T-helper 1 cell (primary cell): ENCODE data around the gene TXN.
A peak's percentile ranks its signal among the peaks of the same experiment; 100 is the strongest.

Source experiments
- DNase-seq, 5 donors: peaks; one replicate each; pipeline ENCODE4 v3.0.0-alpha.2; 2012 to 2020
- total RNA-seq, 4 donors: gene quantifications; one replicate each; lab custom pipeline; 2026; lab: John Stamatoyannopoulos, UW

TXN gene
- total RNA-seq, result 19.1 to 24.1 (median 21.3) reads per million in 4 donors

DNA sequence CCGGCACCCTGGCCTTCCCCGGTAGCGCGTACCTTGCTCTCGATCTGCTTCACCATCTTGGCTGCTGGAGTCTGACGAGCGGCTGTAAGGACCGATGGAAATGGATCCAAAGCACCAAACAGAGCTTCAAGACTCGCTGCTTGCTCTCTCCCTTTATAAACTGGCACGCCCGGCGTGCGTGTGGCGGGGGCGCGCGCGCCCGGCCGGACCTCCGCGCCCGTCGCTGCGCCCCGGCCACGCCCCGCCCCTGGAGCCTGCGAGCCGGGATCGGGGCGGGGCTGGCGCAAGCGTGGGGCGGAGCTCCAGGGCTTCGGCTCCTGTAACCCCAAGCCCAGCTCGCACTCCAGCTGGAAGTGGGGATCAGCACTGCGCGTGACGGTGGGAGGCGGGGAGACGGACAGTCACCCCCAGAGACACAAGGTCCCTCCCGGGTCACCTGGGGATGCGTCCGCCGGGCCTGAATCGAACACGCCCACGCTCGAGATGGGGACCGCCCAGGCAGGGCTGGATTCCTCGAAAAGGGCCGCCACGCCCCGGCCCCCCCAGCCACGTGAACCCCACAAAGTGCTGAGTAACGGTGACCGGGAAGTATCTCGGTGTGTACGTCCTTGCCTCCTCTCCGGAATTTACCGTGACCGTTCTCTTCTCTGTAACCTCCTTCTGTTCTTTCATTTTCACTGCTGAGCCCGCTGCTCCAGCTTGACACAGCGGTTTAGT is at the start of gene TXN:
Gene TXN (minus strand): TSS at position 128 of the 717 bp plus-strand sequence. CDS start 72 bp downstream, at position 56.
- DNase-seq, result peak; percentile 63 to 95 (median 67)

- DNase-seq, result no peak
Measured at GRCh38 chr9:110303133-110303532, 46.8 kb upstream of the TXN start.

DNA sequence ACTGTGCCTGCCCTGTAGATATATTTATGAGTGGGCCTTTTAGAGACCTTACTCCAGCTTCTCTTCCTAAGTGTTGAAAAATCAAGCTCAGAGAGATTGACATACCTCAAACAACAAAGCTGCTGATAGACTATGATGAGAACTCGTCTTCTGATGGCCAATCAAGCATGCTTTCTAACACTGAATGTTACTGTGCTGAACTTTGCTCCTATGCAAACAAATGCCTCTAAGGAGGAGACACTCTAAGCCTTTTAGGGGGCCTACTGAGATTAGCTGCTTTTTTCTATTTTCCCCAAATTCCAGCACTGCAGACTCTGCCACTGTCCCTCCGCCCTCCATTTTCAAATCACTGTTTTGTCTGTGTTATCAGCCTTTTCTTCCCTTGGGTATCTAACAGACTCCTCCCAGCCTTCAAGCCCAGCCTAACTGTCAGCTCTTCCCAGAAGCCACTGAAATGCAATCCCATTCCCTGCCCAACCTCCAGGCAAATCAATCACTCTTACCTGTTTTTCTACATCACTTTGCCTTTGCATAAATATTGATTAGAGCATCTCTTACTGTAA is 41.8 kb upstream of the TXN start:
- no peak for DNase-seq

DNA sequence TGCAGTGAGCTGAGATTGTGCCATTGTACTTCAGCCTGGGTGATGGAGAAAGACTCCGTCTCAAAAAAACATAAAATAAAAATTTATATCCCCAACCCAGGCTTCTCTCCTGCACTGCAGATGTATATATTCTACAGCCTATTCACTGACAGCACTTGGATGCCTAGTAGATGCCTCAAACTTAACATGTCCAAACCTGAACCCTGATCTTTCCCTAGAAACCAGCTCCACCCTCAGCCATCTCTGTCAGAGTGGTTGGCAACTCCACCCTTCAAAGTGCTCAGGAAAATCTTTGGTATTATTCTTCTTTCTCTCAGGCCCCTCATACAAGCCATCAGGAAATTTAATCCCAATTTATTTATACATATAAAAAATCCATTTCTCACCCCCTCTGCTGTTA is 36.9 kb upstream of the TXN start:
- DNase-seq, result no peak

GRCh38 chr9:110291921-110292557 is 35.7 kb upstream of the TXN start:
- no peak for DNase-seq

DNA sequence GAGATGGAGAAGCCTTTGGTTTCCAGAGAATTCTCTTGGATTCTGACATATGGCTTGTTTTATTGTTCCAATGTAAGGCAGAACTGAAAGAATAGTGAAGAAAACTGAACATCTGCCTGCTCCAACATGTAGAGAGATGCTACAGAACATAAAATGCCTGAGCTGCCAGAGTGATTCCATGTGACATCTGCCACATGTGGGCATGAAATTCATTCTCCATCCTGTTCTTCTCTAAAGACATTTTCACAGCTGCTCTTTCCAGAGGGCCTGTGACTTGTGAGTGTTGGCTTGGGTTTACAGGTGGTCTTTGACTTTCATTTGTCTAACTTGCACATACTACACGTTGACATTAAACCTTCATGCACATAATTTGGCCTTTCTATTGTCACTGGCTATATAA is 33.7 kb upstream of the TXN start:
- DNase-seq, result no peak

DNA sequence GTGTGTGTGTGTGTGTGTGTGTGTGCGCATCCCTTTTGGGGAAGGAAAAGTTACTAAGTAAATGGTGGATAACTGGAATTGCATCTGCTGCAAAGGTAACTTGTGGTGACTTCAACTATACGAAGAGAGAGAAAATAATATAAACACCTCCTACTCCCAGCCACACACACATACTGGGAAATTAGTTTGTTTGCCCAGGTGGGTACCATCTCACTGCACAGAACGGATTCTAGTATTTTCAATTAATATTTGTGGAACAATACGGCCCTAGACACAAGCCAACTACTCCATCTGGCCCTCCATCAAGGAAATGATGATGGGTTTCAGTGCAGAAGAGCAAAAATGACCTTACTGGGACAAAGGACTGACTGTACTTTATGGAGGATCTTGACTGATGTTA is 32.2 kb upstream of the TXN start:
- no peak for DNase-seq

- no peak for DNase-seq
Measured at GRCh38 chr9:110287289-110287680, 31.0 kb upstream of the TXN start.

GRCh38 chr9:110284211-110284844 is 28.0 kb upstream of the TXN start:
- DNase-seq, result no peak

DNA sequence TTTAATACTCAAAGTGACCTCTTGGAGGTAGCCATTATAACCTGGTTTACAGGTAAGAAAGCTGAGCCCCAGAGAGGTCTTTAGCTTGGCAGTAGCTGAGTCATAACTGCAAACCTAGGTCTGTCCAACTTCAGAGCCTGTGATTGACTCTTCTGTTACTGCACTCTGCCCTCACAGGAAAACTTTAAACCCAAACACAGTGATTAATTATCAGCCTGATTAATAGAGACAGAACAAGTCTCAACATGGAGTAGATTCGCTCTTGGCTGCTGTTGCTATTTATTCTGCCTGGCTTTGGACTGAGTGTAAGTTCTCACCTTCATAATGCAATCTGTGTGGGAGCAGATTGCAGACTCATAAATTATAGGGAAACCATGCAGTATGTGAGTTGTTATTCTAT is 27.4 kb upstream of the TXN start:
- DNase-seq, result no peak

DNA sequence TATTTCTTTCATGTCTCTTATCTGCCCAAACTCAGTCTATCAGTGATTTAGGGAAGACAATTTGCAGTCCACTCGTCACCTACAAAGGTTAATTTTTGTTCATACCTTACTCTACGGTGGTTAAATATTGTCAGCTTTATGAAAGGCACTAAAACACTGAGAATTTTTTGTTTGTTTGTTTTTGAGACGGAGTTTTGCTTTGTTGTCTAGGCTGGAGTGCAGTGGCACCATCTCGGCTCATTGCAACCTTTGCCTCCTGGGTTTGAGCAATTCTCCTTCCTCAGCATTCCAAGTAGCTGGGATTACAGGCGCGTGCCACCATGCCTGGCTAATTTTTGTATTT is 26.4 kb upstream of the TXN start:
- no peak for DNase-seq

- DNase-seq, result no peak
Measured at GRCh38 chr9:110282018-110282738, 25.9 kb upstream of the TXN start.

DNA sequence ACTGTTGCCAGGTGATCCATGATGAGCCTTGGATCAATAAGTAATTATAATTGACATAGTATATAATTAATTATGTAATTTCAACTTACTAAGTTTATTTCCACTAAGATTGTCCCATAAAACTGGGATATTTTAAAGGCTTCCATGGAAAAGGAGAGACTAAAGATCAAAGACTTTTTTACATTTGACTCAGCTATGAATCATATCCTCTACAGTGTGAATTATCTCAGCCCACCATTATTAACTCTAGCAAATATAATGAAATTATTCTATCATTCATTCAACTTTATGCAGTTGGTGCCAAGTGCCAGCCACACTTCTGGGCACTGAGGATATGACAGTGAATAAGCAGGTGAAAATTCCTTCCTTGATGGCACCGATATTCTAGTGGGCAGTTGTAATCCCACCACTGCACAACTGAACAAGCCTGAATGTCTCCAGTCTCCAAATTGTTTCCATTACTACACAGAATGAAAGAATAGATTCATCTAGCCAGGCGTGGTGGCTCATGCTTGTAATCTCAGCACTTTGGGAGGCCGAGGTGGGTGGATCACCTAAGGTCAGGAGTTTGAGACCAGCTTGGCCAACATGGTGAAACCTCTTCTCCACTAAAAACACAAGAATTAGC is 21.9 kb upstream of the TXN start:
- no peak for DNase-seq

- DNase-seq, result no peak
Measured at GRCh38 chr9:110276781-110277180, 20.5 kb upstream of the TXN start.

- no peak for DNase-seq
Measured at GRCh38 chr9:110270211-110270995, 14.1 kb upstream of the TXN start.

GRCh38 chr9:110266795-110267194 is 10.5 kb upstream of the TXN start:
- DNase-seq, result no peak

- DNase-seq, result no peak
Measured at GRCh38 chr9:110261632-110262031, 5.3 kb upstream of the TXN start.

GRCh38 chr9:110260911-110261310 is 4.6 kb upstream of the TXN start:
- no peak for DNase-seq

DNA sequence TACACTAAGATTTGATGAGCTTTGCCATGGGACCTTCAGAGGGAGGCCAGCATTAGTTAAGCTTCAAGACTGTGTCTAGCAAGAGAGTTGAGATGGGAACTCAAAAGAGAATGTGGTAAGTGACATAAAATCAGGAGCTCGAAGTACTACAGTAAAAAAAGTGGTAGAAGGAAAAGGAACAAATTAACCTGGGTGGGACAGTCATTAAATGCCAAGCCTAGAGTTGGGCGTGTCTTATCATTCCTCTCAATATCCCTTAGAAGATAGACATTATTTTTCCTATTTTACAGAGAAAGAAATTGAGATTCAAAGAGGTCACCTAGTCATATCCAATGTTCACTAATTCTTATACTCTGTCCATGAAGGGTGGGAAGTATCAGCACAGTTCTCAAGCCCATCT is 3.3 kb upstream of the TXN start:
- DNase-seq, result no peak

DNA sequence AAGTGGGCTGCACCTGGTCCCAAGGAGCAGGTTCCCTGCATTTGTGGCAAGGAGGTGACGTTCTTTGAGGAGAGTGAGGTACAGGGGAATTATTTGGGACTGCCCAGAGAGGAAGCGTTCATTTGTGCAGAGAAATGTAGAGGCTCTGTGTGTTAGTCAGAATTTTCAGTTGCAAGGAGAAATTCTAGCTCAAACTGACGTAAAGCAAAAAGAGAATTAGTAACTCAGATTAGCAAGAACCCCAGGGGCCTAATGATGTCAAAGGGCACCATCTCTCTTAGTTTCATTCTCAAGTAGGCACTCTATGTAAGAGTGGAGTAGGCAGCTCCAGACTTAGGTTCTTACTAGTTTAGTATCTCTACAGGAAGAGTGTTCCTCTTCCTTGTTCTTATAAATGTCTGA is 2.4 kb upstream of the TXN start:
- peak in 1 of 5 donors; percentile 45 for DNase-seq

DNA sequence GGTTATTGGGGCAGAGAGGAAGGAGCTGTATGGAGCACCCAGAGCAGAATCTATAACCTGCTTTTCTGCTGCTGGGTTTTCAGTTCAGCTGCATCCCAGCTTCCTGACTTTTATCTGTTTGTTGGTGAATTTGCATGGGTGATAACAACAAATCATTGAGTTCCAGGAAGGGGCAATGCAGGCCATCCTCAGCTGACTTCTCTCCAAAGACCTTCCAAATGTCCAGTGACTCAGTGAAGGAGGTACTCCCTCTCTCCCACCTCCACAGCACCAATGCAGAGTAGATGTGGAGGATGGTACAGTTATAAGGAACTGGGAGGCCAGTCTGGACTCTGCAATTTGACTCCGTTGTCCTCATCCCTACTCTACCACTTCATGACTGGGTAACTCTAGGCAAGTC is 1.6 kb upstream of the TXN start:
- DNase-seq, result no peak
